Astrocyte (in vitro differentiated cells and primary cell): ENCODE measurements around the gene PTPRCAP. TPM values are rescaled to one million over a fixed set of nuclear protein-coding genes. Genes with fewer than 3 reads are reported as not detected.
A peak's percentile ranks its signal among the peaks of the same experiment; 100 is the strongest.
"Not testable (repeated sequence)": the region's sequence is repeated elsewhere in the genome, so short reads cannot be mapped to it uniquely, and the experiment has no call there.

Experiments
- DNase-seq: peaks from one replicate; pipeline ENCODE4 v3.0.0-alpha.2; 2010; ENCODE audit warnings: low read depth
- FAIRE-seq: peaks from 2 replicates; lab custom pipeline; 2011; peaks lifted over from hg19 to GRCh38; lab: Jason Lieb, UNC
- H2AFZ ChIP-seq: 2 replicates; pipeline ENCODE4 v1.6.0; 2012; ENCODE audit warnings: low read depth, low read length, inconsistent platforms
- H3K27ac ChIP-seq: 2 replicates; pipeline ENCODE4 v1.5.1; 2011; ENCODE audit warnings: low read depth, low read length, inconsistent platforms
- H3K27me3 ChIP-seq: 2 replicates; pipeline ENCODE4 v1.6.0; 2011; ENCODE audit warnings: low read length, inconsistent platforms; ENCODE audit not compliant: insufficient read depth
- H3K36me3 ChIP-seq: 2 replicates; pipeline ENCODE4 v1.5.1; 2011; ENCODE audit warnings: low read length, inconsistent platforms; ENCODE audit not compliant: insufficient read depth
- H3K4me1 ChIP-seq: 2 replicates; pipeline ENCODE4 v1.5.1; 2011; ENCODE audit warnings: low read length, inconsistent platforms; ENCODE audit not compliant: insufficient read depth
- H3K4me2 ChIP-seq: 2 replicates; pipeline ENCODE4 v1.6.0; 2012; ENCODE audit warnings: low read length, inconsistent platforms
- H3K4me3 ChIP-seq: 2 replicates; pipeline ENCODE4 v1.5.1; 2011; ENCODE audit warnings: low read depth, mild to moderate bottlenecking, low read length, inconsistent platforms; ENCODE audit not compliant: insufficient read depth
- H3K79me2 ChIP-seq: 2 replicates; pipeline ENCODE4 v1.6.0; 2012; ENCODE audit warnings: mild to moderate bottlenecking, low read length, inconsistent platforms; ENCODE audit not compliant: insufficient read depth
- H3K9ac ChIP-seq: 2 replicates; pipeline ENCODE4 v1.6.0; 2012; ENCODE audit warnings: mild to moderate bottlenecking, low read length, inconsistent platforms
- H3K9me3 ChIP-seq: 2 replicates; pipeline ENCODE4 v1.5.1; 2012; ENCODE audit warnings: low read depth, mild to moderate bottlenecking, low read length, inconsistent platforms; ENCODE audit not compliant: insufficient read depth
- H4K20me1 ChIP-seq: 2 replicates; pipeline ENCODE4 v1.6.0; 2012; ENCODE audit warnings: low read length, inconsistent platforms; ENCODE audit not compliant: insufficient read depth
- H3K27ac Mint-ChIP-seq: one replicate; pipeline ENCODE4 v1.8.0; 2021; ENCODE audit warnings: mild to moderate bottlenecking, mixed read lengths; ENCODE audit not compliant: unreplicated experiment
- H3K27me3 Mint-ChIP-seq: one replicate; pipeline ENCODE4 v1.8.0; 2021; ENCODE audit warnings: low read depth, mixed read lengths; ENCODE audit not compliant: unreplicated experiment
- H3K36me3 Mint-ChIP-seq: one replicate; pipeline ENCODE4 v1.8.0; 2021; ENCODE audit warnings: low read depth, mixed read lengths; ENCODE audit not compliant: unreplicated experiment
- H3K4me1 Mint-ChIP-seq: one replicate; pipeline ENCODE4 v1.8.0; 2021; ENCODE audit warnings: low read depth, mixed read lengths; ENCODE audit not compliant: unreplicated experiment
- H3K4me3 Mint-ChIP-seq: one replicate; pipeline ENCODE4 v1.8.0; 2021; ENCODE audit warnings: mild to moderate bottlenecking, moderate library complexity, mixed read lengths; ENCODE audit not compliant: unreplicated experiment
- H3K9me3 Mint-ChIP-seq: one replicate; pipeline ENCODE4 v1.8.0; 2021; ENCODE audit warnings: mild to moderate bottlenecking, mixed read lengths; ENCODE audit not compliant: unreplicated experiment
- EZH2 ChIP-seq: IDR thresholded peaks from 2 replicates; pipeline ENCODE4 v1.6.1; 2012; ENCODE audit warnings: mild to moderate bottlenecking, low read length, inconsistent platforms; ENCODE audit not compliant: insufficient read depth
- total RNA-seq: library from RNA; stranded (reverse); gene quantifications from 2 replicates; pipeline ENCODE4 v1.2.1, GENCODE V29; 2021
- TF ChIP-seq, protein P1 (sequence below): IDR thresholded peaks from 2 replicates; pipeline ENCODE4 v1.5.1; 2011; ENCODE audit warnings: low read depth, mild to moderate bottlenecking, inconsistent platforms, low read length, moderate library complexity; ENCODE audit not compliant: insufficient read depth

The PTPRCAP gene
- total RNA-seq, 1 donor from 2014 or later: 1.7 TPM

DNA sequence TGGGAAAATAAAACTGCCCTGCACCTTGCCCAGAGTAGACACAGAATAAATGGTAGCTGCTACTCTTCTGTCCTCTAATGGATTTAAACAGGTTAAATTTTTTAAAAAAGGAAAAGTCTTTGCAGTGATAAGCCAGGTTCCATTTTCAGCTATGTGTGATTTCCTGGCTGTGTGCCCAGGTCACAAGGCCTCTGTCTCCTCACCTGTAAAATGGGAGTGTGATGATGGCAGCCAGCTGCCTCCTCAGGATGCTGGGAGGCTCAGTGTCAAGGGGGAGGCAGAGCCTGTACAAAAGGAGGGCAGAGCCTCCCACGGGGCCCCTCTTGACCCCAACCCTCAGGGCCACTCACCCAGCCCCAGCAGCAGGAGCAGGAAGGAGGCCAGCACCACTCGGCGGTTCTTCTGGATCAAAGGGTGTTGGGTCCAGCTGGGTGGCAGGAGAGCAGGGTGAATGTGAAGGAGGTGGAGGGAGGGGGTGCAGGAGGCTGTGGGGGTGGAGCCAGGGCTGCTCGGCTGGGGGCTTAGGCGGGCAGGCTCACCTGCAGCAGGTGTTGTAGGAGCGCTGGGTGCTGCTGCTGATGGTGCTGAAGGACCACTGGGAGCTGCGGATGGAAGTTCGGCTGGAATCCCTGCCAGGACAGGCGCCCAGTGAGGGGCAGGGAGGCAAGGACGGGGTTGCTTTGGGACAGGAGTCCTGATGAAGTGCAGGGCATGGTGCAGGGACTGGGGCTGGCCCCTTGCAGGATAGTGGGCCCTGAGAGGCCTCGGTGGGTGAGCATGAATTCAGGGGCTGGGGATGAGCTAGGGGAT lies 29.7 kb upstream of the PTPRCAP start:
- peaks cover 16% of the 10 kb centered on the region for H3K4me1 ChIP-seq
- TF ChIP-seq, protein P1, sequence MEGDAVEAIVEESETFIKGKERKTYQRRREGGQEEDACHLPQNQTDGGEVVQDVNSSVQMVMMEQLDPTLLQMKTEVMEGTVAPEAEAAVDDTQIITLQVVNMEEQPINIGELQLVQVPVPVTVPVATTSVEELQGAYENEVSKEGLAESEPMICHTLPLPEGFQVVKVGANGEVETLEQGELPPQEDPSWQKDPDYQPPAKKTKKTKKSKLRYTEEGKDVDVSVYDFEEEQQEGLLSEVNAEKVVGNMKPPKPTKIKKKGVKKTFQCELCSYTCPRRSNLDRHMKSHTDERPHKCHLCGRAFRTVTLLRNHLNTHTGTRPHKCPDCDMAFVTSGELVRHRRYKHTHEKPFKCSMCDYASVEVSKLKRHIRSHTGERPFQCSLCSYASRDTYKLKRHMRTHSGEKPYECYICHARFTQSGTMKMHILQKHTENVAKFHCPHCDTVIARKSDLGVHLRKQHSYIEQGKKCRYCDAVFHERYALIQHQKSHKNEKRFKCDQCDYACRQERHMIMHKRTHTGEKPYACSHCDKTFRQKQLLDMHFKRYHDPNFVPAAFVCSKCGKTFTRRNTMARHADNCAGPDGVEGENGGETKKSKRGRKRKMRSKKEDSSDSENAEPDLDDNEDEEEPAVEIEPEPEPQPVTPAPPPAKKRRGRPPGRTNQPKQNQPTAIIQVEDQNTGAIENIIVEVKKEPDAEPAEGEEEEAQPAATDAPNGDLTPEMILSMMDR: no peak
- TF ChIP-seq EZH2: no peak
- Mint-ChIP-seq H3K4me1 (peaks cover 4% of the 10 kb centered on the region), H3K4me3 (peak overlapping the region; percentile 58), H3K27me3 (no peaks in the 10 kb centered on the region), H3K9me3 (no peaks in the 10 kb centered on the region), H3K36me3 (peaks cover 5% of the 10 kb centered on the region), H3K27ac (no peak overlapping the region)
- peaks cover 9% of the 10 kb centered on the region for H3K79me2 ChIP-seq
- no peaks in the 10 kb centered on the region for H3K9me3 ChIP-seq
- H3K4me2 ChIP-seq: peak overlapping the region; percentile 89
- no peak overlapping the region for H3K9ac ChIP-seq
- no peak for DNase-seq
- no peaks in the 10 kb centered on the region for H3K36me3 ChIP-seq
- H3K27ac ChIP-seq: no peak overlapping the region
- FAIRE-seq: no peak
- H3K4me3 ChIP-seq: no peak overlapping the region
- no peaks in the 10 kb centered on the region for H4K20me1 ChIP-seq
- no peaks in the 10 kb centered on the region for H3K27me3 ChIP-seq
- H2AFZ ChIP-seq: no peak overlapping the region

DNA sequence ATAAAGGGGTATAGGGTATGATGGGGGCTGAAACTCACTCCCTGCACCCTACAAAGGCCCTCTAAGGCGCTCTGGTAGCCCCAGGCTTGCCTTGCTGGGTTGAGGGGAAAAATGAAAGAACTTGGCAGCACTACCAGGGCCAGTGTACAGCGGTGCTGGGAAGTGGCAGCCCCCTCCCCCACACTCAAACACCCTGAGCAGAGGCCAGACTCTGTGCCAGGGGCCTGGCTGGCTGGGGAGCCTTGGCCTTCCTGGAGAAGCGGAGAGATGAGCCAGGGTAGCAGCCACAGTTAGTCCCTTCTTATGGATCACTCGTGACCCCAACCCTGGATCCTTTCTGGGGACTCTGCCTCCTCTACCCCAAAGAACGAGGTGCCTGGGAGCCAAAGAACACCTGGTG lies 28.9 kb upstream of the PTPRCAP start:
- Histone ChIP-seq H3K79me2 (peaks cover 9% of the 10 kb centered on the region), H3K27ac (no peak overlapping the region), H3K4me2 (no peak overlapping the region), H2AFZ (no peak overlapping the region), H3K4me1 (peaks cover 16% of the 10 kb centered on the region), H3K4me3 (no peak overlapping the region), H3K27me3 (no peaks in the 10 kb centered on the region), H3K9me3 (no peaks in the 10 kb centered on the region), H3K9ac (no peak overlapping the region), H4K20me1 (no peaks in the 10 kb centered on the region), H3K36me3 (no peaks in the 10 kb centered on the region)
- TF ChIP-seq, protein P1: no peak
- TF ChIP-seq EZH2: no peak
- no peak overlapping the region for H3K4me3 Mint-ChIP-seq
- no peak overlapping the region for H3K27ac Mint-ChIP-seq
- FAIRE-seq (no peak), DNase-seq (no peak)
- H3K27me3 Mint-ChIP-seq: no peaks in the 10 kb centered on the region
- H3K36me3 Mint-ChIP-seq: peaks cover 5% of the 10 kb centered on the region
- H3K4me1 Mint-ChIP-seq: peaks cover 4% of the 10 kb centered on the region
- H3K9me3 Mint-ChIP-seq: no peaks in the 10 kb centered on the region

DNA sequence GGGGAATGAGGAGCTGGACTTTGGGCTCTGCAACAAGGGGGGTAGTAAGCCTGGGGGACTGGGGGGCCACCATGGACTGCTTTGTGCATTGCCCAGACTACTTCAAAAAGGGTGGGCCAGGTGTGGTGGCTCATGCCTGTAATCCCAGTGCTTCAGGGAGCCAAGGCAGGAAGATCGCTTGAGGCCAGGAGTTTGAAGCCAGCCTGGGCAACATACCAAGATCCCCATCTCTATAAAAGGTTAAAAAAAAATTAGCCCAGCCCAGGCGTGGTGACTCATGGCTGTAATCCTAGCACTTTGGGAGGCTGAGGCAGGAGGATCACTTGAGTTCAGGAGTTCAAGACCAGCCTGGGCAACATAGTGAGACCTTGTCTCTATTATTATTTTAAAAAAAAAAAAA lies 28.0 kb upstream of the PTPRCAP start:
- H3K27me3 Mint-ChIP-seq, H3K79me2 ChIP-seq, H3K9ac ChIP-seq, H4K20me1 ChIP-seq, H3K36me3 ChIP-seq, H2AFZ ChIP-seq, H3K9me3 ChIP-seq, H3K4me3 ChIP-seq, FAIRE-seq, H3K27ac ChIP-seq, H3K27me3 ChIP-seq, H3K4me1 Mint-ChIP-seq, H3K36me3 Mint-ChIP-seq, H3K9me3 Mint-ChIP-seq, DNase-seq: not testable (repeated sequence)
- H3K27ac Mint-ChIP-seq: peak overlapping the region; percentile 47
- Histone ChIP-seq H3K4me1 (peaks cover 16% of the 10 kb centered on the region), H3K4me2 (peak overlapping the region; percentile 94)
- H3K4me3 Mint-ChIP-seq: peak overlapping the region; percentile 77
